H9 (cell line): ENCODE measurements around the gene S100A6. TPM values are rescaled to one million over a fixed set of nuclear protein-coding genes. Genes with fewer than 3 reads are reported as not detected.

Experiments used
- DNase-seq: peaks from one replicate; pipeline ENCODE4 v3.0.0-alpha.2; 2017
- H2AFZ ChIP-seq: one replicate; pipeline ENCODE4 v1.6.1; 2013; ENCODE audit warnings: mild to moderate bottlenecking, low read length, control low read depth, moderate library complexity
- H2AK5ac ChIP-seq: 2 replicates; pipeline ENCODE4 v1.6.1; 2013; ENCODE audit warnings: low read length, control low read depth, mixed read lengths; ENCODE audit not compliant: insufficient read length
- H2BK120ac ChIP-seq: one replicate; pipeline ENCODE4 v1.6.1; 2013; ENCODE audit warnings: low read depth, mild to moderate bottlenecking, low read length, control low read depth, inconsistent platforms; ENCODE audit not compliant: poor library complexity, severe bottlenecking
- H2BK12ac ChIP-seq: 2 replicates; pipeline ENCODE4 v1.6.1; 2013; ENCODE audit warnings: low read length, control low read depth, mixed read lengths, low read depth; ENCODE audit not compliant: insufficient read length
- H2BK15ac ChIP-seq: 2 replicates; pipeline ENCODE4 v1.6.1; 2013; ENCODE audit warnings: low read depth, low read length, control low read depth
- H2BK20ac ChIP-seq: one replicate; pipeline ENCODE4 v1.6.1; 2013; ENCODE audit warnings: low read depth, mild to moderate bottlenecking, low read length, control low read depth, inconsistent platforms; ENCODE audit not compliant: poor library complexity, severe bottlenecking
- H2BK5ac ChIP-seq: 2 replicates; pipeline ENCODE4 v1.6.1; 2013; ENCODE audit warnings: low read length, control low read depth, mixed read lengths; ENCODE audit not compliant: insufficient read length
- H3K14ac ChIP-seq: 2 replicates; pipeline ENCODE4 v1.6.1; 2013; ENCODE audit warnings: low read length, control low read depth; ENCODE audit not compliant: insufficient read depth
- H3K18ac ChIP-seq: 2 replicates; pipeline ENCODE4 v1.6.1; 2013; ENCODE audit warnings: low read depth, mild to moderate bottlenecking, mixed read lengths, low read length, control low read depth; ENCODE audit not compliant: insufficient read length
- H3K23ac ChIP-seq: 2 replicates; pipeline ENCODE4 v1.6.1; 2013; ENCODE audit warnings: low read length, control low read depth, mixed read lengths, low read depth; ENCODE audit not compliant: insufficient read length
- H3K23me2 ChIP-seq: 2 replicates; pipeline ENCODE4 v1.6.1; 2013; ENCODE audit warnings: low read depth, mild to moderate bottlenecking, mixed read lengths, low read length, control low read depth; ENCODE audit not compliant: insufficient read length, poor library complexity, severe bottlenecking
- H3K27ac ChIP-seq: 2 replicates; pipeline ENCODE4 v1.5.1; 2013; ENCODE audit warnings: low read length, control low read depth, mixed read lengths, low read depth; ENCODE audit not compliant: insufficient read length
- H3K27me3 ChIP-seq: 2 replicates; pipeline ENCODE4 v1.6.1; 2013; ENCODE audit warnings: low read length, control low read depth, inconsistent platforms; ENCODE audit not compliant: insufficient read depth
- H3K4ac ChIP-seq: 2 replicates; pipeline ENCODE4 v1.6.1; 2013; ENCODE audit warnings: low read depth, mild to moderate bottlenecking, control low read depth, inconsistent platforms, low read length, moderate library complexity
- H3K4me1 ChIP-seq: 2 replicates; pipeline ENCODE4 v1.6.1; 2013; ENCODE audit warnings: low read length, control low read depth, inconsistent platforms; ENCODE audit not compliant: insufficient read depth
- H3K4me2 ChIP-seq: 2 replicates; pipeline ENCODE4 v1.6.1; 2013; ENCODE audit warnings: low read length, control low read depth, mixed read lengths; ENCODE audit not compliant: insufficient read length, insufficient read depth
- H3K56ac ChIP-seq: 2 replicates; pipeline ENCODE4 v1.6.1; 2013; ENCODE audit warnings: low read depth, mild to moderate bottlenecking, mixed read lengths, low read length, control low read depth; ENCODE audit not compliant: insufficient read length
- H3K79me1 ChIP-seq: 2 replicates; pipeline ENCODE4 v1.6.1; 2013; ENCODE audit warnings: low read depth, mild to moderate bottlenecking, moderate library complexity, low read length, control low read depth, inconsistent platforms; ENCODE audit not compliant: insufficient read depth, poor library complexity, severe bottlenecking
- H3K79me2 ChIP-seq: 2 replicates; pipeline ENCODE4 v1.6.1; 2013; ENCODE audit warnings: low read length, control low read depth, inconsistent platforms; ENCODE audit not compliant: insufficient read depth
- H3K9ac ChIP-seq: 2 replicates; pipeline ENCODE4 v1.6.1; 2013; ENCODE audit warnings: low read length, control low read depth, mixed read lengths; ENCODE audit not compliant: insufficient read length; ENCODE audit errors: extremely low read depth
- H3K9me3 ChIP-seq: one replicate; pipeline ENCODE4 v1.6.1; 2013; ENCODE audit warnings: low read depth, low read length, inconsistent platforms; ENCODE audit not compliant: control insufficient read depth
- H3T11ph ChIP-seq: one replicate; pipeline ENCODE4 v1.6.1; 2013; ENCODE audit warnings: mild to moderate bottlenecking, low read length, control low read depth, inconsistent platforms
- H4K20me1 ChIP-seq: one replicate; pipeline ENCODE4 v1.6.1; 2013; ENCODE audit not compliant: control insufficient read depth, insufficient read length, insufficient read depth
- H4K5ac ChIP-seq: 2 replicates; pipeline ENCODE4 v1.6.1; 2013; ENCODE audit warnings: low read depth, mild to moderate bottlenecking, mixed read lengths, low read length, control low read depth; ENCODE audit not compliant: insufficient read length
- H4K8ac ChIP-seq: replicated peaks from 2 replicates; pipeline ENCODE4 v1.6.1; 2013; ENCODE audit warnings: low read length, control low read depth, mixed read lengths, low read depth; ENCODE audit not compliant: insufficient read length
- H4K91ac ChIP-seq: 2 replicates; pipeline ENCODE4 v1.6.1; 2013; ENCODE audit warnings: low read depth, mild to moderate bottlenecking, moderate library complexity, mixed read lengths, low read length, control low read depth; ENCODE audit not compliant: insufficient read length
- H3K27ac Mint-ChIP-seq, 3 experiments: 2 replicates in 2 of 3; 3 replicates in 1 of 3; pipeline ENCODE4 v1.8.0; 2020 to 2021; ENCODE audit warnings: mixed read lengths in 3 of 3, mild to moderate bottlenecking in 1 of 3, moderate library complexity in 1 of 3
- H3K27me3 Mint-ChIP-seq: 2 replicates; pipeline ENCODE4 v1.8.0; 2021; ENCODE audit warnings: low read depth, mild to moderate bottlenecking, moderate library complexity, mixed read lengths
- H3K36me3 Mint-ChIP-seq, 3 experiments: 2 replicates in 2 of 3; 3 replicates in 1 of 3; pipeline ENCODE4 v1.8.0; 2020 to 2021; ENCODE audit warnings: low read depth in 3 of 3, mixed read lengths in 3 of 3; ENCODE audit not compliant: insufficient read depth in 1 of 3
- H3K4me1 Mint-ChIP-seq, 2 experiments: 2 replicates each; pipeline ENCODE4 v1.8.0; 2020; ENCODE audit warnings: mixed read lengths in 2 of 2
- H3K4me3 Mint-ChIP-seq, 2 experiments: 2 replicates in 1 of 2; 3 replicates in 1 of 2; pipeline ENCODE4 v1.8.0; 2020 to 2021; ENCODE audit warnings: mild to moderate bottlenecking in 2 of 2, mixed read lengths in 2 of 2, moderate library complexity in 1 of 2
- H3K9me3 Mint-ChIP-seq, 2 experiments: 2 replicates in 1 of 2; 3 replicates in 1 of 2; pipeline ENCODE4 v1.8.0; 2020; ENCODE audit warnings: mild to moderate bottlenecking in 2 of 2, mixed read lengths in 2 of 2, moderate library complexity in 1 of 2
- WGBS: extraction: QIAGEN DNeasy Blood & Tissue Kit; methylation state at CpG from one replicate; pipeline ENCODE4 v1.1.7; 2013; ENCODE audit warnings: missing lambda C conversion rate, low lambda C conversion rate, mixed read lengths; ENCODE audit not compliant: insufficient read length; ENCODE audit errors: extremely low coverage; 5-methylcytosine and 5-hydroxymethylcytosine counted together
- total RNA-seq: library from RNA; stranded (reverse); gene quantifications from 2 replicates; pipeline ENCODE4 v1.2.1, GENCODE V29; 2021
- TF ChIP-seq, protein P1 (sequence below): fragments of 200-600 bp; sonication (generic); conservative IDR thresholded peaks from 3 replicates; pipeline ENCODE4 v1.8.0; 2021; ENCODE audit warnings: antibody characterized with exemption, mild to moderate bottlenecking

S100A6 gene
- total RNA-seq, 1 experiment from 2014 or later = not detected

GRCh38 chr1:153503766-153504165, 32.0 kb downstream of the S100A6 start:
- Histone ChIP-seq H3K18ac (no peak overlapping the region), H2BK120ac (no peak overlapping the region), H2BK5ac (no peak overlapping the region), H3K23ac (no peak overlapping the region), H3K79me1 (no peaks in the 10 kb centered on the region), H3K27me3 (no peaks in the 10 kb centered on the region), H3K14ac (no peak overlapping the region), H2AFZ (no peak overlapping the region), H3K9me3 (no peaks in the 10 kb centered on the region), H3K4me2 (no peak overlapping the region), H2BK15ac (no peak overlapping the region), H3K79me2 (no peaks in the 10 kb centered on the region), H2AK5ac (no peak overlapping the region), H4K5ac (no peak overlapping the region), H2BK12ac (no peak overlapping the region), H3K9ac (no peak overlapping the region), H2BK20ac (no peak overlapping the region), H4K91ac (no peak overlapping the region), H3K4me1 (no peaks in the 10 kb centered on the region), H4K20me1 (no peaks in the 10 kb centered on the region), H4K8ac (no peak overlapping the region), H3K4ac (no peak overlapping the region), H3K23me2 (no peaks in the 10 kb centered on the region), H3T11ph (no peak overlapping the region), H3K27ac (no peak overlapping the region), H3K56ac (no peak overlapping the region)
- H3K27me3 Mint-ChIP-seq = peaks cover 10% of the 10 kb centered on the region
- no peaks in the 10 kb centered on the region for H3K9me3 Mint-ChIP-seq
- WGBS = no CpG with 5 or more reads among the region's 3 CpGs
- peaks cover 2 to 6% of the 10 kb centered on the region in 2 experiments; a peak in 2 of 4 replicates for H3K4me1 Mint-ChIP-seq
- TF ChIP-seq, protein P1, sequence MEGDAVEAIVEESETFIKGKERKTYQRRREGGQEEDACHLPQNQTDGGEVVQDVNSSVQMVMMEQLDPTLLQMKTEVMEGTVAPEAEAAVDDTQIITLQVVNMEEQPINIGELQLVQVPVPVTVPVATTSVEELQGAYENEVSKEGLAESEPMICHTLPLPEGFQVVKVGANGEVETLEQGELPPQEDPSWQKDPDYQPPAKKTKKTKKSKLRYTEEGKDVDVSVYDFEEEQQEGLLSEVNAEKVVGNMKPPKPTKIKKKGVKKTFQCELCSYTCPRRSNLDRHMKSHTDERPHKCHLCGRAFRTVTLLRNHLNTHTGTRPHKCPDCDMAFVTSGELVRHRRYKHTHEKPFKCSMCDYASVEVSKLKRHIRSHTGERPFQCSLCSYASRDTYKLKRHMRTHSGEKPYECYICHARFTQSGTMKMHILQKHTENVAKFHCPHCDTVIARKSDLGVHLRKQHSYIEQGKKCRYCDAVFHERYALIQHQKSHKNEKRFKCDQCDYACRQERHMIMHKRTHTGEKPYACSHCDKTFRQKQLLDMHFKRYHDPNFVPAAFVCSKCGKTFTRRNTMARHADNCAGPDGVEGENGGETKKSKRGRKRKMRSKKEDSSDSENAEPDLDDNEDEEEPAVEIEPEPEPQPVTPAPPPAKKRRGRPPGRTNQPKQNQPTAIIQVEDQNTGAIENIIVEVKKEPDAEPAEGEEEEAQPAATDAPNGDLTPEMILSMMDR = no peak
- DNase-seq = no peak
- no peak overlapping the region for H3K4me3 Mint-ChIP-seq
- H3K27ac Mint-ChIP-seq = no peak overlapping the region
- no peaks in the 10 kb centered on the region for H3K36me3 Mint-ChIP-seq
